Measurements from ENCODE around the gene COL6A2.

DNA sequence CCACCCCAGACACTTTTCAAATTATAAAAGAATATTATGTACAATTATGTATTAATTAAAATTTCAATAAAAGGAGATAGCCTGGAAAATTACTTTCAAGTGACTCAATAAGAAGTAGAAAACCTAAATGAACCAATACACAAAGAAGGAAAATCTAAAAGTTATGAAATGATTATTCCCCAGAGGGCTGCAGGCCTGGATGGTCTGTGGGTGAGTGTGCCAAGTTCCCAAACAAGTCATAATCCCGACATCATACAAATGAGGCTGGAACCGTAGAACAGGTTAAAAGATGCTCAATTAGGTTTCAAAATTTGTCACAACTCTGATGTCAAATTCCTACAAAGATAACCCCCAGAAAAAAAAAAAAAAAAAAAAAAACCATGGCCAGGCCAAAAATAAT is 73.7 kb downstream of the COL6A2 start:
- TF ChIP-seq, protein P1, sequence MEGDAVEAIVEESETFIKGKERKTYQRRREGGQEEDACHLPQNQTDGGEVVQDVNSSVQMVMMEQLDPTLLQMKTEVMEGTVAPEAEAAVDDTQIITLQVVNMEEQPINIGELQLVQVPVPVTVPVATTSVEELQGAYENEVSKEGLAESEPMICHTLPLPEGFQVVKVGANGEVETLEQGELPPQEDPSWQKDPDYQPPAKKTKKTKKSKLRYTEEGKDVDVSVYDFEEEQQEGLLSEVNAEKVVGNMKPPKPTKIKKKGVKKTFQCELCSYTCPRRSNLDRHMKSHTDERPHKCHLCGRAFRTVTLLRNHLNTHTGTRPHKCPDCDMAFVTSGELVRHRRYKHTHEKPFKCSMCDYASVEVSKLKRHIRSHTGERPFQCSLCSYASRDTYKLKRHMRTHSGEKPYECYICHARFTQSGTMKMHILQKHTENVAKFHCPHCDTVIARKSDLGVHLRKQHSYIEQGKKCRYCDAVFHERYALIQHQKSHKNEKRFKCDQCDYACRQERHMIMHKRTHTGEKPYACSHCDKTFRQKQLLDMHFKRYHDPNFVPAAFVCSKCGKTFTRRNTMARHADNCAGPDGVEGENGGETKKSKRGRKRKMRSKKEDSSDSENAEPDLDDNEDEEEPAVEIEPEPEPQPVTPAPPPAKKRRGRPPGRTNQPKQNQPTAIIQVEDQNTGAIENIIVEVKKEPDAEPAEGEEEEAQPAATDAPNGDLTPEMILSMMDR (IDR thresholded peaks at IDR 0.05): no peak
- TF ChIP-seq POLR2A (IDR thresholded peaks at IDR 0.05): no peak

All from right lobe of liver (tissue), 4 donors.